KMS-11 (cell line): ENCODE measurements around the gene KCNIP1.

ENCODE experiments used
- H2AFZ ChIP-seq: fragments of 200-600 bp; sonication (generic); 2 replicates; pipeline ENCODE4 v1.6.1; 2016; ENCODE audit warnings: antibody characterized with exemption, mixed run types, low read depth
- H3K27ac ChIP-seq: fragments of 200-600 bp; sonication (generic); 2 replicates; pipeline ENCODE4 v1.6.1; 2016; ENCODE audit warnings: mild to moderate bottlenecking, mixed run types
- H3K27me3 ChIP-seq: fragments of 200-600 bp; sonication (generic); 2 replicates; pipeline ENCODE4 v1.6.1; 2017; ENCODE audit warnings: mild to moderate bottlenecking, low read depth, mixed run types, moderate library complexity; ENCODE audit not compliant: insufficient read depth
- H3K36me3 ChIP-seq: fragments of 200-600 bp; sonication (generic); 2 replicates; pipeline ENCODE4 v1.6.1; 2017; ENCODE audit warnings: mild to moderate bottlenecking, mixed run types; ENCODE audit not compliant: insufficient read depth
- H3K4me1 ChIP-seq: fragments of 200-600 bp; sonication (generic); 2 replicates; pipeline ENCODE4 v1.6.1; 2016; ENCODE audit warnings: mild to moderate bottlenecking, low read depth, mixed run types; ENCODE audit not compliant: poor library complexity, severe bottlenecking
- H3K4me2 ChIP-seq: fragments of 200-600 bp; sonication (generic); 2 replicates; pipeline ENCODE4 v1.7.0; 2016; ENCODE audit warnings: mild to moderate bottlenecking, mixed run types
- H3K4me3 ChIP-seq: fragments of 200-600 bp; sonication (generic); IDR thresholded peaks from 2 replicates; pipeline ENCODE4 v1.6.1; 2017; ENCODE audit warnings: low read depth, low read length, mixed read lengths; ENCODE audit not compliant: insufficient read depth
- H3K79me2 ChIP-seq: fragments of 200-600 bp; sonication (generic); 2 replicates; pipeline ENCODE4 v1.6.1; 2016; ENCODE audit warnings: low read depth, mixed run types; ENCODE audit not compliant: insufficient read depth
- H3K9ac ChIP-seq: fragments of 200-600 bp; sonication (generic); 2 replicates; pipeline ENCODE4 v1.6.1; 2016; ENCODE audit warnings: mild to moderate bottlenecking, mixed run types
- H4K20me1 ChIP-seq: fragments of 200-600 bp; sonication (generic); 2 replicates; pipeline ENCODE4 v1.6.1; 2016; ENCODE audit warnings: mild to moderate bottlenecking, mixed run types; ENCODE audit not compliant: insufficient read depth
- TF ChIP-seq, protein P1 (sequence below): fragments of 200-600 bp; sonication (generic); conservative IDR thresholded peaks from 2 replicates; pipeline ENCODE4 v1.6.1; 2017; ENCODE audit warnings: low read depth, mild to moderate bottlenecking, antibody characterized with exemption, low read length, moderate library complexity, mixed read lengths

The KCNIP1 gene

GRCh38 chr5:170700503-170700902 is 196.7 kb downstream of the KCNIP1 start:
- Histone ChIP-seq H3K4me3 (no peak overlapping the region), H2AFZ (no peak overlapping the region), H3K4me1 (no peaks in the 10 kb centered on the region), H3K27ac (no peak overlapping the region), H3K27me3 (no peaks in the 10 kb centered on the region), H3K4me2 (no peak overlapping the region), H4K20me1 (no peaks in the 10 kb centered on the region), H3K79me2 (no peaks in the 10 kb centered on the region), H3K36me3 (no peaks in the 10 kb centered on the region), H3K9ac (no peak overlapping the region)
- TF ChIP-seq, protein P1, sequence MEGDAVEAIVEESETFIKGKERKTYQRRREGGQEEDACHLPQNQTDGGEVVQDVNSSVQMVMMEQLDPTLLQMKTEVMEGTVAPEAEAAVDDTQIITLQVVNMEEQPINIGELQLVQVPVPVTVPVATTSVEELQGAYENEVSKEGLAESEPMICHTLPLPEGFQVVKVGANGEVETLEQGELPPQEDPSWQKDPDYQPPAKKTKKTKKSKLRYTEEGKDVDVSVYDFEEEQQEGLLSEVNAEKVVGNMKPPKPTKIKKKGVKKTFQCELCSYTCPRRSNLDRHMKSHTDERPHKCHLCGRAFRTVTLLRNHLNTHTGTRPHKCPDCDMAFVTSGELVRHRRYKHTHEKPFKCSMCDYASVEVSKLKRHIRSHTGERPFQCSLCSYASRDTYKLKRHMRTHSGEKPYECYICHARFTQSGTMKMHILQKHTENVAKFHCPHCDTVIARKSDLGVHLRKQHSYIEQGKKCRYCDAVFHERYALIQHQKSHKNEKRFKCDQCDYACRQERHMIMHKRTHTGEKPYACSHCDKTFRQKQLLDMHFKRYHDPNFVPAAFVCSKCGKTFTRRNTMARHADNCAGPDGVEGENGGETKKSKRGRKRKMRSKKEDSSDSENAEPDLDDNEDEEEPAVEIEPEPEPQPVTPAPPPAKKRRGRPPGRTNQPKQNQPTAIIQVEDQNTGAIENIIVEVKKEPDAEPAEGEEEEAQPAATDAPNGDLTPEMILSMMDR: no peak

GRCh38 chr5:170701334-170701733 is 197.5 kb downstream of the KCNIP1 start:
- Histone ChIP-seq H3K4me3 (no peak overlapping the region), H3K27me3 (no peaks in the 10 kb centered on the region), H3K27ac (no peak overlapping the region), H3K4me1 (no peaks in the 10 kb centered on the region), H3K79me2 (no peaks in the 10 kb centered on the region), H3K4me2 (no peak overlapping the region), H2AFZ (no peak overlapping the region), H3K36me3 (no peaks in the 10 kb centered on the region), H4K20me1 (no peaks in the 10 kb centered on the region), H3K9ac (no peak overlapping the region)
- TF ChIP-seq, protein P1: no peak

DNA sequence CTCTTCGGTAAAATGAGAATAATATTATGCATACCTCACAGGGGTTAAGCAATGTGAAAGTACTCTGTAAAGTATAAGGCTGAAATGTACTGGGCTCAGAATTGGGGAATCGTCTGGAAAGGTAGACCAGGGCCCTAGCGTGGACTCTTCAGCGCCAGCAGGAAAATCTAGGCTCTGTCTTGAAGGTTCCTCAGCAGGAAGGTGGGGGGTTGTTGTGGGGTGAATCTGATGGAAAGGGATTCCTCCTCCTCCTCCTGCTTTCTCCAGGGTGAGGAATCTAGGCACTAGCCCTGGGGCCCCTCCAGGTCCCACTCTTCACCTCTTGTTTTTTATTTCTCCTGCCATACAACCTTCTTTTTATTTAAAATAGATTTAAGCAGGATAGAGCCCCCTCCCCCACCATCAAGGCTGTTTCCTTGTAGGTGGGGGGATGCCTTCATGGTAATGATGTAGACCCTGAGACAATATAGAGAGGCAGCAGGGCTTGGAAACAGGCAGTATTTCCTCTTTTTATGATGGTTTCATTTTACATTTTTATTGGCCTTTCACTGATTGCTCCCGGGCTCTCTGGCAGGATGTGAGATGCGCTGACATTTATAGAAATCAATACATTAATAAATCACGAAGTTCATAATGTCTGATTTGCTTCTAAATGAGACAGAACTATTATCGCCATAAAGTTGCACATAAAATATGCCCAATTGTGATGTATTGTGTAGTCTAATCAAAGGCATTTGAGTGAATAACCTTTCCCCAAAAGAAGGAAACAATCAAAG is 200.8 kb downstream of the KCNIP1 start:
- Histone ChIP-seq H3K79me2 (no peaks in the 10 kb centered on the region), H3K27ac (no peak overlapping the region), H4K20me1 (no peaks in the 10 kb centered on the region), H3K4me3 (no peak overlapping the region), H3K27me3 (no peaks in the 10 kb centered on the region), H3K4me2 (no peak overlapping the region), H3K9ac (no peak overlapping the region), H3K36me3 (no peaks in the 10 kb centered on the region), H3K4me1 (no peaks in the 10 kb centered on the region), H2AFZ (no peak overlapping the region)
- TF ChIP-seq, protein P1: no peak

DNA sequence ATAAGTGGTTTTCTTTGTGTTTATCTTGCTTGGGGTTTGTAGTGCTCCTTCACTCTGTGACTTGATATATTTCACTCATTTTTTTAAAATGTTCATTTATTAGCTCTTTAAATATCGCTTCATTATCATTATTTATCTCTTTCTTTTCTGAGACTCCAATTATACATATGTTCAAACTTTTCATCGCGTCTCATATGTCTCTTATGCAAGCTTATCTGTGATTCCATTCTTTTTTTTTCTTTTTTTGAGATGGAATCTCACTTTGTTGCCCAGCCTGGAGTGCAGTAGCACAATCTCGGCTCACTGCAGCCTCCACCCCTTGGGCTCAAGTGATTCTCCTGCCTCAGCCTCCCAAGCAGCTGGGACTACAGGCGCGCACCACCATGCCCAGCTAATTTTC is 205.8 kb downstream of the KCNIP1 start:
- H3K9ac ChIP-seq: no peak overlapping the region
- no peaks in the 10 kb centered on the region for H3K4me1 ChIP-seq
- no peak overlapping the region for H2AFZ ChIP-seq
- no peaks in the 10 kb centered on the region for H3K79me2 ChIP-seq
- no peaks in the 10 kb centered on the region for H3K27me3 ChIP-seq
- H3K27ac ChIP-seq: no peak overlapping the region
- no peak overlapping the region for H3K4me2 ChIP-seq
- H3K4me3 ChIP-seq: no peak overlapping the region
- H4K20me1 ChIP-seq: no peaks in the 10 kb centered on the region
- TF ChIP-seq, protein P1: no peak
- H3K36me3 ChIP-seq: no peaks in the 10 kb centered on the region
